NCI-H2196 treated with DMSO at 0.1 percent for 48 hours (cell line): Measurements from ENCODE around the gene HES5.
"Not testable (repeated sequence)": the region's sequence is repeated elsewhere in the genome, so short reads cannot be mapped to it uniquely, and the experiment has no call there.

Experiments used
- DNase-seq: peaks from one replicate; lab custom pipeline; 2025; ENCODE audit not compliant: unreplicated experiment; lab: John Stamatoyannopoulos, UW

The HES5 gene

DNA sequence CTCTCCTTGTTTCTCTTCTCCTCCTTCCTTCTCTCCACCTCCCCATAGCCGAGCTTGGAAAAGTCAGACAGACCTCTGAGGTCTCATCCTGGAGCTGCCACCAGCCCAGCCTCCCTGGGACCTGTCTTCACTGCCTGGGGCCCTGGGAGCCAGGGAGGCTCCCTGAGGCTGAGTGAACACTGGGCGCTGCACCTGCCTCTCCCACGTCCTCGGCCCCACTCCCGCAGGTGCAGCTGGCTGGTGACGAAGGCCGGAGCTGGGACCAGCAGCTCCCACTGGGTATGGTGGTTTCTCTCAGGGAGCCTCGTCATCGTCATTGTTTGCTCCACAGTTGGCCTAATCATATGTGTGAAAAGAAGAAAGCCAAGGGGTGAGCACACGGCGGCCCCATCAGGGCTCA lies 31.4 kb upstream of the HES5 start:
- DNase-seq, result no peak

- no peak for DNase-seq
These were observed 30.4 kb upstream of the HES5 start for GRCh38 chr1:2560299-2561073.

- no peak for DNase-seq
These were observed 29.6 kb upstream of the HES5 start for GRCh38 chr1:2559509-2560298.

- no peak for DNase-seq
These were observed 28.8 kb upstream of the HES5 start for GRCh38 chr1:2558861-2559260.

- DNase-seq, result no peak
These were observed 28.4 kb upstream of the HES5 start for GRCh38 chr1:2558420-2558819.

DNA sequence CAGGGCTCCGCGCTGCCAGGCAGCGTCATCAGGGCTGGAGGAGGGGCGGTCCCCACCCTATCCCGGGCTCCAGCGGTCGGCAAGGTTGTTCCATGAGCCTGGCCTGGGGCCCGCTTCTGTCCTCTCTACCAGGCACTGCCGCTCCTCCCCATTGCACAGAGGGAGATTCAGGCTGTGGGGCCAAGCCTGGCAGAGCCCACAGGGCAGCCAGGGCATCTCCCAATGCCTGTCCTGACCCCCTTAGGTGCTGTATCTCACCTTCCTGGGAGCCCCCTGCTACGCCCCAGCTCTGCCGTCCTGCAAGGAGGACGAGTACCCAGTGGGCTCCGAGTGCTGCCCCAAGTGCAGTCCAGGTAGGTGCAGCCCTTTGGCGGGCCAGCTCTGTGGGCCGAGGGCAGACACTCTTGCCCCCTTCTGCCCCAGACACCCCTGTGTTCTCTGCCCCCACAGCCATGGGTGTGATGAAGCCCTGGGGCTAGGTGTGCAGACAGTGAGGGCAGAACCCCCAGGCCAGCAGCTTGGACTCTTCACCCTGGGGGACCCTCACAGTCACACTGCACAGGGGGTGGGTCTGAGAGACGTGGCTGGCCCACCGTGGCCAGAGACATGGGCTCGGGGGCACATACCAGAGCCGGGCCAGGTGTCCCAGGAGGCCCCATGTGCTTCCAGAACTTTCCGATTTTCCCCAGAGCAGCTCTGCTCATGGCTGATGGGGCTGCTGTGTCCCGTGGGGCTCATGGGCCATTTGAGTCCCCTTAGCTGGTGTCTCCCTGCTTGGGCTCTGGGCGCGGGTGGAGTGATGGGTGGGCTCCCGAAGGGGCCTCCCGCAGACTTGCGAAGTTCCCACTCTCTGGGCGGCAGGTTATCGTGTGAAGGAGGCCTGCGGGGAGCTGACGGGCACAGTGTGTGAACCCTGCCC lies 27.7 kb upstream of the HES5 start:
- DNase-seq, result no peak

DNA sequence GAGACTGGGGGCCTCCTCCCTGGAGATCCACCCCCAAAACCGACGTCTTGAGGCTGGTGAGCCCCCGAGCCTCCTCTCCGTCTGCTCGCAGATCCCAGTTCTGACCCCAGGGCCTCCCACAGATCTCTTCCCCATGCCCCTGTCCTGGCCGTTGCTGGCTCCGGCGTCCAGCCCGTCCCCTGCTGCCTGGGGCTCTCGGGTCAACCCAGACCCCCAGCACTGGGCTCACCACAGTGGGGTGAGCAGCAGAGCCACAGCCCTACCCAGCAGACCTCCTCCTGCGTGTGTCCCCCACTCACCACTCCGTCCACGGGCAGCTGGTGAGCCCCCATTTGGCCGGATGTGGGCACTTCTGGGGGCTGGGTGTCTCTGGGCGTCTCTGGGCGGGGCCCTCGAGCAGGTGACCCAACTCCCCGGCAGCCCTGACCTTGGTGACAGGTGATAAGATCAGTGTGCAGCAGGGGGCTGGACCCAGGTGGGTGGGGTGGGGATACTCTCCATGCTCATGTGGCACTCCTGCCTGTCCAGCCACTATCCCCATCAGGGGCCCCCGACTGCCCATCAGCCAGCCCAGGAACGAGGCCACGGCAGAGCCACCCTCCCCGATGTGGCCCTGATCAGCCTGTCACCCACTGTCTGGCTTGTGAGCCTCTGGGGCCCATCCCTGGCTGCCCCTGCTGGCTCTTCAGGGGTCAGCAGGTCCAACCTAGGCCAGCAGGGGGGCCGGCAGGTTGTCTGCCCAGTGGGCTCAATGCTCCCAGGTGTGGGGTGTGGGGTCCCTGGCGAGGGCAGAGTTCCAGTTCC lies 26.8 kb upstream of the HES5 start:
- no peak for DNase-seq

DNA sequence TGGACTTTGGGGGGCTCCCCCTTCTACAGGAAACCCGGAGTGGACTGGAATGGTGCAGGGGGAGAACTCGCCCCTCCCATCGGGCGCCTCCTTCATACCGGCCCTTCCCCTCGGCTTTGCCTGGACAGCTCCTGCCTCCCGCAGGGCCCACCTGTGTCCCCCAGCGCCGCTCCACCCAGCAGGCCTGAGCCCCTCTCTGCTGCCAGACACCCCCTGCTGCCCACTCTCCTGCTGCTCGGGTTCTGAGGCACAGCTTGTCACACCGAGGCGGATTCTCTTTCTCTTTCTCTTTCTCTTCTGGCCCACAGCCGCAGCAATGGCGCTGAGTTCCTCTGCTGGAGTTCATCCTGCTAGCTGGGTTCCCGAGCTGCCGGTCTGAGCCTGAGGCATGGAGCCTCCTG lies 26.2 kb upstream of the HES5 start, which contains the start of gene TNFRSF14:
TSS of gene TNFRSF14 (plus strand) at position 95 of the 401 bp plus-strand sequence. CDS start at position 389, 294 bp downstream.
- no peak for DNase-seq

DNA sequence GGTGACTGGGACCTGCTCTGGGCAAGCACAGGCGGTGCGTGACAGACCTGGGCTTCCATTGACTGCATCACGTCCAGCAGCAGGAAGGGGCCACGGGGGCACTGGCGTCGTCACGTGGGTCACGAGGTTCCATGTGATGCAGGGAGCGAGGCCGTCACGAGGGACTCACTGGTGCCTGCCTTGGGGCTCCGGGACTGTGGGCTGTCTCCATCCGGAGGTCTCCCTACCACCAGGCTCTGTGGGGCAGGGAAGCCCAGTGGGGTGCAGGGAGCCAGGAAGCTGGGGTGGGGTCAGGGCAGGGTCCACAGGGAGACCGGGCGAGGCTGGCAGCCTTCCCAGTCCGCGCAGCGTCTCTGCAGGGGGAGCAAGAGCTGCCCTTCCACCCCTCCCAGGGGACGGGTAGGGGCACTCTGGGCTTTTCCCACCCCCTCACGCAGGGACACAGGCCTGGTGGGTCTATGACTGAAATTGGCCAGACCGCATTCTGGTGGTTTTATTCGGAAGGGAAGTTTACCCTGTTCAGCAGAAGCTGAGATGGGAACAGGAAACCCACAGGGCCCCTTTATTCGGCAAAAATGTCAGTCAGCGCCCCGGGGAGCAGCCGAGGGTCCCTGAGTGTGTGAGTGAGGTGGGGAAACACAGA lies 25.7 kb upstream of the HES5 start:
- DNase-seq, result peak; percentile 31

- no peak for DNase-seq
These were observed 24.7 kb upstream of the HES5 start for GRCh38 chr1:2554621-2555387.

DNA sequence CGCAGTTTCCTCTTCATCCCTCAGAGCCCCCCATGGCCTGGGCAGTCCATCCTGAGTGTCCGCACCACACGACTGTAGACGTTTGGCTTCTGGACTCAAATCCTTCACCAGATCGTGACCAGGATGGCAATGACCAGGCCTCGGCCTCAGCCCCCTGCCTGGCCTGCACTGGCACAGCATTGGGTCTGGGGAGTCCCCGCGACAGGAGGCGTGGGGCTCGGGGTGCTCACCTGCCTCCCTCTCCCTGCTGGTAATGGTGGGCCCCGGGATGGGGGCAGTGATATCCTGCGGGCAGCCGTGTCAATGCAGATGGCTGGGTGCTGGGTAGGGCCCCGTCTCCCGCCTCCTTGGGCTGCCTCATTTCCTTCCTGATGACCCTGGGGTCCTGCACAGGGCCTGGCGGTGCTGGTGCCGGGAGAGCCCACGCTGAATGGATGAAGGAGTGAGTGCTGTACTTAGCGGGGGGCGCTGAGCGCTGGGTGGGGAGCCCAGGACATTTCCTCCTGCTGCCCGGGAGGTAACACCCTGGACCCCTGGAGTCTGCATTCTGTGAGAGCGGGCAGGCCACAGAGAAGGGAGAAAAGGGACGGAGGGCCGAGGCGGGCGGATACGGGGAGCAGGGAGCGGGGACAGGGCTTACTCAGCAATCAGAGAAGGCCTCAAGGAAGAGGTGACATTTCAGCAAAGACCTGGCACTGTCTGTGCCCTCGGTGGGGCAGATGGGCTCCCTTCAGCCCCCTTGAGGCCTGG lies 24.0 kb upstream of the HES5 start:
- no peak for DNase-seq

DNA sequence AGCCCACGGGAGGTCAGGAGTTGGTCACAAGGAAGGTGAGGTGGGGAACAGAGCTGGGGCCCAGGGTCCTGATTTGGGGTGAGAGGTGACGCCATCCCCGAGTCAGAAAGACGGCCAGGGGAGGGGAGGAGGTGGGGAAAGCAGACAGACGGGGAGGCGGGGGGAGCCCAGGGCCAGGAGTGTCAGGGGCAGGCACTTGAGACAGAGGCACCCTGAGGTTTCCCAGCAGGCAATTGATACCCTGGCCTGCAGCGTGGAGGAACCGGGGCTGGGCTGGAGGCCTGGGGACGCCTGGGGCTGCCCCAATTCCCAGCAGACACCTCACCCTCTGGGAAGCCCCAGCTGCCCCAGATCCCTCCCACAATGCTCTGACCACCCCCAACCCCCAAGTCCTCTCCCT lies 23.0 kb upstream of the HES5 start:
- DNase-seq, result not testable (repeated sequence)

GRCh38 chr1:2552189-2552588 lies 22.1 kb upstream of the HES5 start:
- no peak for DNase-seq

GRCh38 chr1:2551544-2551943 lies 21.5 kb upstream of the HES5 start:
- DNase-seq, result not testable (repeated sequence)

- DNase-seq, result not testable (repeated sequence)
These were observed 20.3 kb upstream of the HES5 start for GRCh38 chr1:2550309-2550861.

DNA sequence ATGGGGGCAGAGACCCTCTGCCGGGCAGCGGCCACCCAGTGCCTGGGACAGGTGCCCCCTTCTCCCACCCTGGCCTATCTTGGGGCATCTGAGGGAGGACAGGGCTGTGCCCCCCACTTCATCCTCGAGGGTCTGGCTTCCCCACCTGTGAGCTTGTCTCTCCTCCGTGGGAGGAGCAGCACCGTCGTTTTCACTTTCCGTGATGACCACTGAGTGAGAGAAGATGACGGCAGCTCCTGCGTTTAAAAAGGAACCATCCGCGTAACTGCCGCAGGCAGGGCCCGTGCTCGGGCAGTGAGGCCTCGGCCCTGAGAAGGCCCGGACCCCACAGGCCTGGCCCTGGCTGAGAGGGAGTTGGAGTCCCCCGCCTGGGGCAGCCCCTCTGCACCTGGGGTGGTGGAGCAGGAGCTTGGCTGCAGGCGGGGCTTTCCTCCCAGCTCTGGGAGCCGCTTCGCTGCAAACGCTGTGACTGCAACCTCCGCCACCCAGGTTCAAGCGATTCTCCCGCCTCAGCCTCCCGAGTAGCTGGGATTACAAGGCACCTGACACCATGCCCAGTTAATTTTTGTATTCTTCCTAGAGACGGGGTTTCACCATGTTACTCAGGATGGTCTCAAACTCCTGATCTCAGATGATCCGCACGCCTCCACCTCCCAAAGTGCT lies 19.4 kb upstream of the HES5 start:
- DNase-seq, result not testable (repeated sequence)

- DNase-seq, result peak; percentile 78
These were observed 18.1 kb upstream of the HES5 start for GRCh38 chr1:2548068-2548589.
